ENCODE measurements around the gene ID3.

The ID3 gene

GRCh38 chr1:23559136-23559984, at the start of gene ID3:
ID3 (minus strand) TSS chr1:23559501; CDS start chr1:23559426, 75 bp downstream.
- DNase-seq, result peak; percentile 65

GRCh38 chr1:23607944-23608343, 48.6 kb upstream of the ID3 start:
- DNase-seq, result no peak

- DNase-seq, result no peak
These were observed 42.9 kb upstream of the ID3 start for GRCh38 chr1:23601968-23602876.

- DNase-seq, result no peak
These were observed 42.0 kb upstream of the ID3 start for GRCh38 chr1:23601135-23601967.

- no peak for DNase-seq
These were observed 41.0 kb upstream of the ID3 start for GRCh38 chr1:23600283-23600682.

- DNase-seq, result no peak
These were observed 39.8 kb upstream of the ID3 start for GRCh38 chr1:23599125-23599524.

- no peak for DNase-seq
These were observed 39.1 kb upstream of the ID3 start for GRCh38 chr1:23598424-23598823.

- no peak for DNase-seq
These were observed 38.5 kb upstream of the ID3 start for GRCh38 chr1:23597635-23598388.

GRCh38 chr1:23596382-23597358, 37.4 kb upstream of the ID3 start:
- no peak for DNase-seq

GRCh38 chr1:23594927-23595353, 35.6 kb upstream of the ID3 start:
- DNase-seq, result no peak

GRCh38 chr1:23594149-23594907, 35.0 kb upstream of the ID3 start:
- DNase-seq, result no peak

- DNase-seq, result no peak
These were observed 34.4 kb upstream of the ID3 start for GRCh38 chr1:23593556-23594148.

GRCh38 chr1:23593042-23593521, 33.8 kb upstream of the ID3 start:
- no peak for DNase-seq

- no peak for DNase-seq
These were observed 33.0 kb upstream of the ID3 start for GRCh38 chr1:23592209-23592892.

GRCh38 chr1:23591460-23592208, 32.3 kb upstream of the ID3 start:
- DNase-seq, result no peak

GRCh38 chr1:23590058-23590783, 30.9 kb upstream of the ID3 start:
- no peak for DNase-seq

- DNase-seq, result no peak
These were observed 30.3 kb upstream of the ID3 start for GRCh38 chr1:23589585-23589986.
